ENCODE data around the gene COA8. TPM values are rescaled to one million over a fixed set of nuclear protein-coding genes. Genes with fewer than 3 reads are reported as not detected.

The COA8 gene
- total RNA-seq, 8 experiments from 2014 or later, result 38.8 to 69.5 (median 56.7) TPM

GRCh38 chr14:103550451-103551337, 12.1 kb upstream of the COA8 start:
- ATAC-seq (replicated peaks in 6 of 8), result peak in 7 of 8 experiments; percentile 3 to 77 (median 32)
- 20 to 80% (median 60%) methylated on average over 1 of the region's 22 CpGs; no CpG with 5 or more reads in 7 of the 10 experiments for WGBS, 10 experiments

GRCh38 chr14:103551338-103551762, 11.4 kb upstream of the COA8 start:
- 0 to 100% (median 85%) methylated on average over 1 to 5 of the region's 17 CpGs; no CpG with 5 or more reads in 5 of the 10 experiments for WGBS, 10 experiments
- Histone ChIP-seq H3K27ac (no peak overlapping the region), H3K4me3 (no peak overlapping the region), H3K4me1 (replicated peaks in 1 of 2) (peaks cover 12 to 20% of the 10 kb centered on the region in 2 donors)
- peak in 1 of 8 experiments; percentile 3 for ATAC-seq (replicated peaks in 6 of 8)
- in situ Hi-C loops (cut with MboI; ENCODE audit: low pct_unique_long_range_greater_than_20kb in 2 of 9, low sequenced_read_pairs in 9 of 9, unreplicated experiment in 9 of 9), result no loop called here

More at GRCh38 chr14:103550451-103551337, 12.1 kb upstream of the COA8 start:
- Histone ChIP-seq H3K4me1 (replicated peaks in 1 of 2) (peaks cover 12 to 24% of the 10 kb centered on the region in 2 donors), H3K4me3 (no peak overlapping the region), H3K27ac (no peak overlapping the region)
- in situ Hi-C loops (cut with MboI; ENCODE audit: low pct_unique_long_range_greater_than_20kb in 2 of 9, low sequenced_read_pairs in 9 of 9, unreplicated experiment in 9 of 9), result no loop called here

GRCh38 chr14:103552011-103552845, 10.5 kb upstream of the COA8 start:
- in situ Hi-C loops (cut with MboI; ENCODE audit: low pct_unique_long_range_greater_than_20kb in 2 of 9, low sequenced_read_pairs in 9 of 9, unreplicated experiment in 9 of 9), result no loop called here
- ATAC-seq (replicated peaks in 6 of 8), result peak in 3 of 8 experiments; percentile 8 to 53 (median 53)
- H3K4me1 ChIP-seq (replicated peaks in 1 of 2), result peaks cover 15 to 17% of the 10 kb centered on the region in 2 donors
- WGBS, 10 experiments, result 11 to 100% (median 82%) methylated on average over 2 to 11 of the region's 18 CpGs; no CpG with 5 or more reads in 5 of the 10 experiments
- H3K27ac ChIP-seq, result no peak overlapping the region
- H3K4me3 ChIP-seq, result no peak overlapping the region

GRCh38 chr14:103552846-103553210, 9.9 kb upstream of the COA8 start:
- no peak overlapping the region for H3K27ac ChIP-seq
- in situ Hi-C loops (cut with MboI; ENCODE audit: low pct_unique_long_range_greater_than_20kb in 2 of 9, low sequenced_read_pairs in 9 of 9, unreplicated experiment in 9 of 9), result no loop called here
- no peak for ATAC-seq (replicated peaks in 6 of 8)
- H3K4me1 ChIP-seq (replicated peaks in 1 of 2), result peaks cover 16 to 23% of the 10 kb centered on the region in 2 donors
- no peak overlapping the region for H3K4me3 ChIP-seq
- 80 to 100% (median 92%) methylated on average over 2 to 9 of the region's 11 CpGs; no CpG with 5 or more reads in 3 of the 10 experiments for WGBS, 10 experiments

GRCh38 chr14:103555559-103556337, 7.0 kb upstream of the COA8 start:
- Histone ChIP-seq H3K4me1 (replicated peaks in 1 of 2) (peaks cover 10 to 39% of the 10 kb centered on the region in 2 donors), H3K27ac (no peak overlapping the region), H3K4me3 (no peak overlapping the region)
- in situ Hi-C loops (cut with MboI; ENCODE audit: low pct_unique_long_range_greater_than_20kb in 2 of 9, low sequenced_read_pairs in 9 of 9, unreplicated experiment in 9 of 9), result no loop called here
- WGBS, 10 experiments, result 76 to 100% (median 92%) methylated on average over 1 to 11 of the region's 15 CpGs; no CpG with 5 or more reads in 5 of the 10 experiments
- peak in 1 of 8 experiments; percentile 9 for ATAC-seq (replicated peaks in 6 of 8)

GRCh38 chr14:103556946-103557758, 5.6 kb upstream of the COA8 start:
- ATAC-seq (replicated peaks in 6 of 8), result no peak
- H3K4me3 ChIP-seq, result no peak overlapping the region
- in situ Hi-C loops (cut with MboI; ENCODE audit: low pct_unique_long_range_greater_than_20kb in 2 of 9, low sequenced_read_pairs in 9 of 9, unreplicated experiment in 9 of 9), result no loop called here
- H3K4me1 ChIP-seq (replicated peaks in 1 of 2), result peaks cover 16 to 44% of the 10 kb centered on the region in 2 donors
- H3K27ac ChIP-seq, result no peak overlapping the region
- 45 to 83% (median 73%) methylated on average over 2 to 14 of the region's 15 CpGs for WGBS, 10 experiments

- 52 to 94% (median 84%) methylated on average over 3 to 12 of the region's 16 CpGs; no CpG with 5 or more reads in 2 of the 10 experiments for WGBS, 10 experiments
- Histone ChIP-seq H3K4me1 (replicated peaks in 1 of 2) (peaks cover 16 to 44% of the 10 kb centered on the region in 2 donors), H3K27ac (no peak overlapping the region), H3K4me3 (no peak overlapping the region)
- no peak for ATAC-seq (replicated peaks in 6 of 8)
- in situ Hi-C loops (cut with MboI; ENCODE audit: low pct_unique_long_range_greater_than_20kb in 2 of 9, low sequenced_read_pairs in 9 of 9, unreplicated experiment in 9 of 9), result no loop called here
Observed at GRCh38 chr14:103558071-103558882, 4.5 kb upstream of the COA8 start.

- Histone ChIP-seq H3K4me3 (no peak overlapping the region), H3K4me1 (replicated peaks in 1 of 2) (peaks cover 16 to 49% of the 10 kb centered on the region in 2 donors), H3K27ac (no peak overlapping the region)
- ATAC-seq (replicated peaks in 6 of 8), result no peak
- WGBS, 10 experiments, result 60 to 100% (median 91%) methylated on average over 1 to 9 of the region's 9 CpGs
- in situ Hi-C loops (cut with MboI; ENCODE audit: low pct_unique_long_range_greater_than_20kb in 2 of 9, low sequenced_read_pairs in 9 of 9, unreplicated experiment in 9 of 9), result no loop called here
Observed at GRCh38 chr14:103559766-103560165, 3.0 kb upstream of the COA8 start.

GRCh38 chr14:103560691-103561090, 2.1 kb upstream of the COA8 start:
- Histone ChIP-seq H3K4me1 (replicated peaks in 1 of 2) (peaks cover 16 to 49% of the 10 kb centered on the region in 2 donors), H3K27ac (no peak overlapping the region), H3K4me3 (peak overlapping the region in 3 of 5 donors; percentile 75 to 100 (median 93))
- 43 to 100% (median 83%) methylated on average over 2 to 8 of the region's 8 CpGs for WGBS, 10 experiments
- ATAC-seq (replicated peaks in 6 of 8), result no peak
- in situ Hi-C loops (cut with MboI; ENCODE audit: low pct_unique_long_range_greater_than_20kb in 2 of 9, low sequenced_read_pairs in 9 of 9, unreplicated experiment in 9 of 9), result no loop called here

GRCh38 chr14:103561381-103562178, 1.2 kb upstream of the COA8 start:
- WGBS, 10 experiments, result 0 to 14% (median 3%) methylated on average over 1 to 21 of the region's 36 CpGs
- in situ Hi-C loops (cut with MboI; ENCODE audit: low pct_unique_long_range_greater_than_20kb in 2 of 9, low sequenced_read_pairs in 9 of 9, unreplicated experiment in 9 of 9), result no loop called here
- H3K4me3 ChIP-seq, result peak overlapping the region; percentile 55 to 100 (median 93)
- ATAC-seq (replicated peaks in 6 of 8), result peak; percentile 11 to 53 (median 24)
- H3K4me1 ChIP-seq (replicated peaks in 1 of 2), result peaks cover 16 to 49% of the 10 kb centered on the region in 2 donors
- peak overlapping the region; percentile 97 to 99 for H3K27ac ChIP-seq

GRCh38 chr14:103562179-103562428, 656 bp upstream of the COA8 start:
- Histone ChIP-seq H3K27ac (peak overlapping the region; percentile 97 to 99), H3K4me1 (replicated peaks in 1 of 2) (peaks cover 15 to 43% of the 10 kb centered on the region in 2 donors), H3K4me3 (peak overlapping the region; percentile 55 to 100 (median 93))
- 7% methylated on average over 3 of the region's 25 CpGs; no CpG with 5 or more reads in 9 of the 10 experiments for WGBS, 10 experiments
- in situ Hi-C loops (cut with MboI; ENCODE audit: low pct_unique_long_range_greater_than_20kb in 2 of 9, low sequenced_read_pairs in 9 of 9, unreplicated experiment in 9 of 9), result no loop called here
- peak in 3 of 8 experiments; percentile 64 to 76 (median 68) for ATAC-seq (replicated peaks in 6 of 8)

All from motor neuron (in vitro differentiated cells).